SHP77 (cell line): ENCODE data around the gene ZNF662.

ENCODE experiments used
- DNase-seq, 2 experiments: peaks; one replicate each; lab custom pipeline; 2025; lab: John Stamatoyannopoulos, UW

The ZNF662 gene

DNA sequence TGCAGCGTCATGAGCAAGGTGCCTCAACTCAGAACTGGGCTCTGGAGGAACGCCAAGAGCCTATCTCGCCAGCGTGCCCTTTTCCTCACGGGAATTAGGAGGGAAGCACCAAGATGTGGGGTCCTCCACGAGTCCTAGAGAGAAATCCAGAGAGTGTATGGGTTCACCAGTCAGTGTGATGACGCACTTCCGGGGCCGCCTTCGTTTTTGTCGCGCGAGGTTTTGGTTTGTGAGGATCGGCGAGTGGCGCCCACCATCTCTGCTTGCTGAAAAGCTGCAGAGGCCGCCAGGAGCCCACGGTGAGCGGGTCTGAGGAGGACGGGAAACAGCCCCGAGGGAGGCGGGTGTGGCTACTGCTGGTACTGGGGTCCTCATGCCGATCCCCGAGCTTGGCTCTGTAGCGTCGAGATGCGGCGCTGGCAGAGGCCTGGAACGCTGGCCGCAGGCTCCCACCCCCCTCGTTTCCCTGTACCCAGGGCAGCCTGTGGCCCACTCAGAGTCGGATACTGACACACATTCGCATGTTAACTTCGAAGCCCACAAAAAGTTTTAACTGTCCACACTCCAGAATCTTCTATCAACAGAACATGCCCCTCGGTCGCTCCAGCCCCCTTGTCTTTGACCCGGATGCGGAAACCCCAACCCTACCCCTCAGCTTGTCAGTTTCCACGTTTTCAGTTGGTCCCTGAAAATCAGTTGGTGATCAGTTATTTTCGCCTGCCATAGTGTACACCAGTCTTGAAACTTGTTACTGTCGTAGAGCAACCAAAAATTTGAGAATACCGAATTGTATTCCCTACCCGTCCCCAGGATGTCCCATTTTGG is 30.4 kb downstream of the ZNF662 start:
- DNase-seq: no peak

DNA sequence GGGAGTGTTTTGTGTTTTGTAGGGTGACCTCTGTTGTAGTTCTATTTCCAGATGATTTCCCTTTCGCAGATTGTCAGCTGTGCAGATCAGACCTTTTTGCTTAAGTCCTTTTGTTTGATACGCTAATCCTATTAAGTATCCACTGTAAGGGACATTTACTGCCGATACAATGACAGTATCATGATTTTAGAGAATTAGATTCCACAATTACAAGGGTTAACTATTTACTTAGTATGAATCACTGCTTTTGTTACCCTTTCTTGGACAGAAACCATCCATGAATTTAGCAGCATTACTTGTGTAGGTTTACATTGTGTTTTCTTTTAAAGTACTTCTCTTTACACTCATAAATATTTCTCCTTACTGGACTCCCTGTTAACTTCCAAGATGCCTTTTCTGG is 31.4 kb downstream of the ZNF662 start:
- DNase-seq: no peak

DNA sequence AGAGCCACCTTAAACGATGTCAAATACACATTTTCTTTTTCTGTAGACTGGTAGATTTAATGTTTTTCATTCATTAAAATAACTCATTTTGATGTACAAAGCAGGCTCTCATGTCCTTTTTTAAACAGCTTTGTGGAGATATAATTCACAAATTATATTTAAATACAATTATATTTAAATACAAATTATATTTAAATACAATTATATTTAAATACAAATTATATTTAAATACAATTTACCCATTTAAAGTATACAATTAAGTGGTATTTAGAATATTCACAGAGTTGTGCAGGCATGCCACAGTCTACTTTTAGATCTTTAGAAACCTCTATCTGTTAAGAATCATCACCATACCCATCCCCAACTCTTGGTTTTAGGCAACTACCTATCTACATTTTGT is 36.8 kb downstream of the ZNF662 start:
- DNase-seq: no peak

DNA sequence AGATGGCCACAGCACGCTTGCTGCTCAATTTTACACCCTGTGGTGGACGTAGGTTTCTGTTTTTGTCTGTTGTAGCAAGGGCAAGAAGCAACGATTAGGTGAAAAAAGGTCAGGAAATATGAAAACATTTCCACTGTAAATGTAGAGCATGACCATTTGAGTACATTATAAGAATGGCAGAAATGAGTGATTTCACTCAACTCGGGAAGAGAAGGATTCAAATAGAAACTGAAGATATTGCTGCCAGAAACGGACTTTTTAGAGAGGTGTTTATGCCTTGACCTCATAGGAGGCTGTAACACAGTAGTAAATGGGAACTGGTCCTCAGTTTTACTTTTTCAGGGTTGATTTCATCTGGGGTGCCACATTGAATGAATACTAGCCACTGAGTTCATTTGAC is 40.1 kb downstream of the ZNF662 start:
- no peak for DNase-seq

DNA sequence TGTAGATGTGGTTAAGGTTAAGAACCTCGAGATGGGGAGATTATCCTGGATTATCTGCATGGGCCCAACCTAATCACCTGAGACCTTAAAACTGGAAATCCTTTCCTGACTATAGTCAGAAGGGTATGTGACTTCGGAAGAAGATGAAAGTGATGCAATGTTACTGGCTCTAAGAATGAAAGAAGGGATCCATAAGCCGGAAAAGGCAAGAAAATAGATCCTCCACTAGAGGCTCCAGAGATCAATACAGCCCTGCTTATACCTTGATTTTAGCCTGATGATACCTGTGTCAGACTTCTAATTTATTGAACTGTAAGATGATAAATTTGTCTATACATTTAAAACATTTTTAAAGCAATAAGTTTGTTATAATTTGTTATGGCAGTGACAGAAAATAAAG is 51.6 kb downstream of the ZNF662 start:
- no peak for DNase-seq

DNA sequence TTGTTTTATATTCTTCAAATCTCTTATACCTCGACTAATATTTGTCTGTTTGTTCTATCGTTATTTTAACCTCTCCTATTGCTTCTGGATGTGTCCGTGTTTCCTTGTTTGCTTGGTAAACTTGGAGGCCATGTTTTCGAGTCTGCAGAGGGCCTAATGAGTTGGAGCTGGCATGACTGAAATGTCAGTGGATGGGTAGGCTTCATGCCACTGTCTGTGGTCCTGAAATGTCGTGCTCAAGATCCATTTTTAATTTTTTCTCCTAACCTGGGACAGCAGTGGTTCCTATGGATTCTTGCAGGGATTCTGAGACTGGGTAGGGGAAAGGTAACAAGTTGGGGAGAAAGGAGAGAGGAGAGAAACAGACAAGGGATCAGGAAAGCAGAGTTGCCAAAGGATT is 54.3 kb downstream of the ZNF662 start:
- DNase-seq: no peak

DNA sequence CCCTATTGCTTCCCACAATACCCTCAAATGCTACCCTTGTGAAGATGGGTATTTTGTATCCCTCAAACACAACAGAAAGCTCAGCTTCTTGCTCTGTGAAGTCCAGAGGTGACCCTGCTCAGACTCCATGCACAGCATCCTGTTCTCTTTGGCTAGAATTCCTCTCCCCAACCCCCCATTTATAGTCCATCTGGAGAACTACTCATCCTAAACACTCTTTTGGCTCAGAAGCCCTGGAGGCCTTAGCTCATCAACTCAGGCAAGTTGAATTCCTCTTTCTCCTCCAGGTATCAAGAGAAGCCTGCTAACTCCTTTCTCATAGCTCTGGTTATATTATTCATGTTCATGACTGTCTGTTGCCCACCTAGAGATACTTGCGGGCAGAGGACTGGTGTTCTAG is 54.8 kb downstream of the ZNF662 start:
- DNase-seq: no peak

DNA sequence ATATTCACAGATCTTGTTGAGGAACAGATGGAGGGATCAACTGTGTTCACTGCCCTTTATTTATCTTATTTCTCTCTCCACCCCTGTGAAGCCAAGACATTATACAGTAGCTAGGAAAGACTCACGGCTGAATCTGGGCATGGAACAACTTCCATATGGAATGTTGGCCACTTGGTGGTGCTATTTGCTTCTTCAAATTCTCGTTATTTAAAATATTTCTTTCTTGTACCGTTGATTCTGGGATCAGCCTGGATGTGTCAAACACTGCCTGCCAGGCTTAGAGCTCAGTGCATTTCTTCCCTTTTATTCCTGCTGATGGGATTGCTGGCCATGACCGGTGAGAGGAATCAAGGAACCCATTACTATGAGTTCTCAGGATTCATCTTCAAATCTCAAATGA is 55.7 kb downstream of the ZNF662 start:
- DNase-seq: peak; percentile 46 to 52

DNA sequence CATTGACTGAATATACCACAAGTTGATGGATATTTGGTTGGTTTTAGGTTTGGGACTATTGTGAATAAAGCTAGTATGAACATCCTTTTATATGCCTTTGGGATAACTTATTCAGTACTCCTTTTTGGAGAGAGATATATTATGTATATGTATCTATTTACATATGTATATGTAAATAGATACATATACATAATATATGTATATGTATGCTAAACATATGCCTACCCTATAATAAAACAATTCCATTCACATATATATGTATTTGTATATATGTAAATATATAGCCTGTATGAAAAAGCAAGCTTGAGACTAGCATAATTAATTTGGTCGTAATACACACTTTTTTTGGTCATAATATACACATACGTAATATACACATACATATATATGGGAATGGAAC is 57.3 kb downstream of the ZNF662 start:
- no peak for DNase-seq

DNA sequence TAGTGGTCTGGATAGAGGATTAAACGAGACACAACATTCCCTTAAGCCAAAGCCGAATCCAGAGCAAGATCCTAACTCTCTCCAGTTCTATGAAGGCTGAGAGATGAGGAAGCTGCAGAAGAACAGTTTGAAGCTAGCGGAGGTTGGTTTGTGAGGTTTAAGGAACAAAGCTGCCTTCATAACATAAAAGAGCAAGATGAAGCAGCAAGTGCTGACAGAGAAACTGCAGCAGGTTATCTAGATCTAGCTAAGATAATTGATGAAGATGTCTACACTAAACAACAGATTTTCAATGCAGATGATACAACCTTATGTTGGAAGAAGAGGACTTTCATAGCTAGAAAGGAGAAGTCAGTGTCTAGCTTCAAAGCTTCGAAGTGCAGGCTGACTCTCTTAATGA is 58.3 kb downstream of the ZNF662 start:
- no peak for DNase-seq
